H9 (cell line): ENCODE measurements around the gene GAB3. TPM values are rescaled to one million over a fixed set of nuclear protein-coding genes. Genes with fewer than 3 reads are reported as not detected.

ENCODE experiments used
- DNase-seq: peaks from one replicate; pipeline ENCODE4 v3.0.0-alpha.2; 2017
- H2AFZ ChIP-seq: one replicate; pipeline ENCODE4 v1.6.1; 2013; ENCODE audit warnings: mild to moderate bottlenecking, low read length, control low read depth, moderate library complexity
- H2AK5ac ChIP-seq: 2 replicates; pipeline ENCODE4 v1.6.1; 2013; ENCODE audit warnings: low read length, control low read depth, mixed read lengths; ENCODE audit not compliant: insufficient read length
- H2BK120ac ChIP-seq: one replicate; pipeline ENCODE4 v1.6.1; 2013; ENCODE audit warnings: low read depth, mild to moderate bottlenecking, low read length, control low read depth, inconsistent platforms; ENCODE audit not compliant: poor library complexity, severe bottlenecking
- H2BK12ac ChIP-seq: 2 replicates; pipeline ENCODE4 v1.6.1; 2013; ENCODE audit warnings: low read length, control low read depth, mixed read lengths, low read depth; ENCODE audit not compliant: insufficient read length
- H2BK15ac ChIP-seq: 2 replicates; pipeline ENCODE4 v1.6.1; 2013; ENCODE audit warnings: low read depth, low read length, control low read depth
- H2BK20ac ChIP-seq: one replicate; pipeline ENCODE4 v1.6.1; 2013; ENCODE audit warnings: low read depth, mild to moderate bottlenecking, low read length, control low read depth, inconsistent platforms; ENCODE audit not compliant: poor library complexity, severe bottlenecking
- H2BK5ac ChIP-seq: 2 replicates; pipeline ENCODE4 v1.6.1; 2013; ENCODE audit warnings: low read length, control low read depth, mixed read lengths; ENCODE audit not compliant: insufficient read length
- H3K14ac ChIP-seq: 2 replicates; pipeline ENCODE4 v1.6.1; 2013; ENCODE audit warnings: low read length, control low read depth; ENCODE audit not compliant: insufficient read depth
- H3K18ac ChIP-seq: 2 replicates; pipeline ENCODE4 v1.6.1; 2013; ENCODE audit warnings: low read depth, mild to moderate bottlenecking, mixed read lengths, low read length, control low read depth; ENCODE audit not compliant: insufficient read length
- H3K23ac ChIP-seq: 2 replicates; pipeline ENCODE4 v1.6.1; 2013; ENCODE audit warnings: low read length, control low read depth, mixed read lengths, low read depth; ENCODE audit not compliant: insufficient read length
- H3K23me2 ChIP-seq: 2 replicates; pipeline ENCODE4 v1.6.1; 2013; ENCODE audit warnings: low read depth, mild to moderate bottlenecking, mixed read lengths, low read length, control low read depth; ENCODE audit not compliant: insufficient read length, poor library complexity, severe bottlenecking
- H3K27ac ChIP-seq: 2 replicates; pipeline ENCODE4 v1.5.1; 2013; ENCODE audit warnings: low read length, control low read depth, mixed read lengths, low read depth; ENCODE audit not compliant: insufficient read length
- H3K27me3 ChIP-seq: 2 replicates; pipeline ENCODE4 v1.6.1; 2013; ENCODE audit warnings: low read length, control low read depth, inconsistent platforms; ENCODE audit not compliant: insufficient read depth
- H3K4ac ChIP-seq: 2 replicates; pipeline ENCODE4 v1.6.1; 2013; ENCODE audit warnings: low read depth, mild to moderate bottlenecking, control low read depth, inconsistent platforms, low read length, moderate library complexity
- H3K4me1 ChIP-seq: 2 replicates; pipeline ENCODE4 v1.6.1; 2013; ENCODE audit warnings: low read length, control low read depth, inconsistent platforms; ENCODE audit not compliant: insufficient read depth
- H3K4me2 ChIP-seq: 2 replicates; pipeline ENCODE4 v1.6.1; 2013; ENCODE audit warnings: low read length, control low read depth, mixed read lengths; ENCODE audit not compliant: insufficient read length, insufficient read depth
- H3K56ac ChIP-seq: 2 replicates; pipeline ENCODE4 v1.6.1; 2013; ENCODE audit warnings: low read depth, mild to moderate bottlenecking, mixed read lengths, low read length, control low read depth; ENCODE audit not compliant: insufficient read length
- H3K79me1 ChIP-seq: 2 replicates; pipeline ENCODE4 v1.6.1; 2013; ENCODE audit warnings: low read depth, mild to moderate bottlenecking, moderate library complexity, low read length, control low read depth, inconsistent platforms; ENCODE audit not compliant: insufficient read depth, poor library complexity, severe bottlenecking
- H3K79me2 ChIP-seq: 2 replicates; pipeline ENCODE4 v1.6.1; 2013; ENCODE audit warnings: low read length, control low read depth, inconsistent platforms; ENCODE audit not compliant: insufficient read depth
- H3K9ac ChIP-seq: 2 replicates; pipeline ENCODE4 v1.6.1; 2013; ENCODE audit warnings: low read length, control low read depth, mixed read lengths; ENCODE audit not compliant: insufficient read length; ENCODE audit errors: extremely low read depth
- H3K9me3 ChIP-seq: one replicate; pipeline ENCODE4 v1.6.1; 2013; ENCODE audit warnings: low read depth, low read length, inconsistent platforms; ENCODE audit not compliant: control insufficient read depth
- H3T11ph ChIP-seq: one replicate; pipeline ENCODE4 v1.6.1; 2013; ENCODE audit warnings: mild to moderate bottlenecking, low read length, control low read depth, inconsistent platforms
- H4K20me1 ChIP-seq: one replicate; pipeline ENCODE4 v1.6.1; 2013; ENCODE audit not compliant: control insufficient read depth, insufficient read length, insufficient read depth
- H4K5ac ChIP-seq: 2 replicates; pipeline ENCODE4 v1.6.1; 2013; ENCODE audit warnings: low read depth, mild to moderate bottlenecking, mixed read lengths, low read length, control low read depth; ENCODE audit not compliant: insufficient read length
- H4K8ac ChIP-seq: replicated peaks from 2 replicates; pipeline ENCODE4 v1.6.1; 2013; ENCODE audit warnings: low read length, control low read depth, mixed read lengths, low read depth; ENCODE audit not compliant: insufficient read length
- H4K91ac ChIP-seq: 2 replicates; pipeline ENCODE4 v1.6.1; 2013; ENCODE audit warnings: low read depth, mild to moderate bottlenecking, moderate library complexity, mixed read lengths, low read length, control low read depth; ENCODE audit not compliant: insufficient read length
- H3K27ac Mint-ChIP-seq, 3 experiments: 2 replicates in 2 of 3; 3 replicates in 1 of 3; pipeline ENCODE4 v1.8.0; 2020 to 2021; ENCODE audit warnings: mixed read lengths in 3 of 3, mild to moderate bottlenecking in 1 of 3, moderate library complexity in 1 of 3
- H3K27me3 Mint-ChIP-seq: 2 replicates; pipeline ENCODE4 v1.8.0; 2021; ENCODE audit warnings: low read depth, mild to moderate bottlenecking, moderate library complexity, mixed read lengths
- H3K36me3 Mint-ChIP-seq, 3 experiments: 2 replicates in 2 of 3; 3 replicates in 1 of 3; pipeline ENCODE4 v1.8.0; 2020 to 2021; ENCODE audit warnings: low read depth in 3 of 3, mixed read lengths in 3 of 3; ENCODE audit not compliant: insufficient read depth in 1 of 3
- H3K4me1 Mint-ChIP-seq, 2 experiments: 2 replicates each; pipeline ENCODE4 v1.8.0; 2020; ENCODE audit warnings: mixed read lengths in 2 of 2
- H3K4me3 Mint-ChIP-seq, 2 experiments: 2 replicates in 1 of 2; 3 replicates in 1 of 2; pipeline ENCODE4 v1.8.0; 2020 to 2021; ENCODE audit warnings: mild to moderate bottlenecking in 2 of 2, mixed read lengths in 2 of 2, moderate library complexity in 1 of 2
- H3K9me3 Mint-ChIP-seq, 2 experiments: 2 replicates in 1 of 2; 3 replicates in 1 of 2; pipeline ENCODE4 v1.8.0; 2020; ENCODE audit warnings: mild to moderate bottlenecking in 2 of 2, mixed read lengths in 2 of 2, moderate library complexity in 1 of 2
- WGBS: extraction: QIAGEN DNeasy Blood & Tissue Kit; methylation state at CpG from one replicate; pipeline ENCODE4 v1.1.7; 2013; ENCODE audit warnings: missing lambda C conversion rate, low lambda C conversion rate, mixed read lengths; ENCODE audit not compliant: insufficient read length; ENCODE audit errors: extremely low coverage; 5-methylcytosine and 5-hydroxymethylcytosine counted together
- total RNA-seq: library from RNA; stranded (reverse); gene quantifications from 2 replicates; pipeline ENCODE4 v1.2.1, GENCODE V29; 2021
- TF ChIP-seq, protein P1 (sequence below): fragments of 200-600 bp; sonication (generic); conservative IDR thresholded peaks from 3 replicates; pipeline ENCODE4 v1.8.0; 2021; ENCODE audit warnings: antibody characterized with exemption, mild to moderate bottlenecking

Gene GAB3
- total RNA-seq, 1 experiment from 2014 or later = 0.46 TPM

DNA sequence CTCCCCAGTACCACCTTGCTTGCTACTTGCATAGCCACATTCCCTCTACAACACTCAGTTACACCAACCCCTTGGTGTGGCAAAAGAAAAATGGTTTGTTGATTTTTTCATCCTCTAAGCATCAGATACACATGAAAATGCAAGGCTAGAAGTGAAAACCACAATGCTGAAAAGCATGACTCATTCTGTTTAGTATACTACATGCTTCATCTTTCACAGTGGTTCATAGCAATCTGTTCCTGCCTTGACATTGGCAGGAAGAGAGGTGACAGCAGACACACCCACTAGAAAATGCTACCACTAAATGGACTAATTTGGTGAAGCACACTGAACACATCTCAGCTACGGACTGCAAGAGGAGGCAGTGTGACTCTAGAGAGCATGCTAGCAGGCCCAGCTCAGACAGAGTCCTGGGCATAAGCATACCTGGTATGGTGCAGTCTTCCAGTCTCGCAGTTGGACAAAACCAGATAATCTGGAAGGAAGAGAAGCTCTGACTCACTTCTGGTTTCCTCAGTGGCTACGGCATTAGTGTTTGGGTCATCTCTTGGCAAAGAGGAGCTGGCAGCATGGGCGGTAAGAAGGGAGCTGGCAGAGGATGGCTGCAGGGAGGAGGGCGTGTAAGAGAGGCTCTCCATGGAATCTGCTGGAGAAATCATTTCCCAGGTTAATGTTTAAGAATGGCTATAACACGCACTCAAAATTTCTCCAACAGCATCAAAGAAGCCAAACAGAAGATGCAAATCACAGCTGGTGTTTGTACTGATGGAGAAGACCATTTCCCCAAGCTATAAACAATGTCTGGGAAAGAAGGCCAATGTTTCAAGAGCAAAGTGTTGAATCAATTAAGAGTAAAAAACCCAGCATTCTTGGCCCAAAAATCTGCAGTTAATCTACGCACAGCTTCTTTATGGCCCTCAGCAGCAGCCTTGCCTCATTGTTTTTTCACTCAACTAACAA, 37.8 kb downstream of the GAB3 start:
- H2BK15ac ChIP-seq = no peak overlapping the region
- no peak overlapping the region for H2BK5ac ChIP-seq
- H3K4me1 ChIP-seq = no peaks in the 10 kb centered on the region
- H3K79me2 ChIP-seq = no peaks in the 10 kb centered on the region
- H2AFZ ChIP-seq = no peak overlapping the region
- H2BK120ac ChIP-seq = no peak overlapping the region
- no peak overlapping the region for H3K27ac ChIP-seq
- no peaks in the 10 kb centered on the region for H4K20me1 ChIP-seq
- H4K5ac ChIP-seq = no peak overlapping the region
- H3K4ac ChIP-seq = no peak overlapping the region
- H3K79me1 ChIP-seq = no peaks in the 10 kb centered on the region
- H3K56ac ChIP-seq = no peak overlapping the region
- H3K23ac ChIP-seq = no peak overlapping the region
- Mint-ChIP-seq H3K9me3 (peaks cover 63 to 67% of the 10 kb centered on the region in 2 experiments), H3K27ac (no peak overlapping the region), H3K4me3 (no peak overlapping the region), H3K4me1 (peaks cover 0 to 5% of the 10 kb centered on the region in 2 experiments; a peak in 1 of 4 replicates), H3K36me3 (peaks cover 0 to 5% (median 0%) of the 10 kb centered on the region in 3 experiments; a peak in 1 of 7 replicates), H3K27me3 (no peaks in the 10 kb centered on the region)
- no peak overlapping the region for H3K9ac ChIP-seq
- H4K91ac ChIP-seq = no peak overlapping the region
- no peak for DNase-seq
- no peak overlapping the region for H2BK12ac ChIP-seq
- H3K9me3 ChIP-seq = peaks cover 34% of the 10 kb centered on the region
- no peak overlapping the region for H4K8ac ChIP-seq
- no peaks in the 10 kb centered on the region for H3K23me2 ChIP-seq
- H3K14ac ChIP-seq = no peak overlapping the region
- no peak overlapping the region for H3K18ac ChIP-seq
- no peak overlapping the region for H2AK5ac ChIP-seq
- H3K4me2 ChIP-seq = no peak overlapping the region
- WGBS = no CpG with 5 or more reads among the region's 7 CpGs
- TF ChIP-seq, protein P1, sequence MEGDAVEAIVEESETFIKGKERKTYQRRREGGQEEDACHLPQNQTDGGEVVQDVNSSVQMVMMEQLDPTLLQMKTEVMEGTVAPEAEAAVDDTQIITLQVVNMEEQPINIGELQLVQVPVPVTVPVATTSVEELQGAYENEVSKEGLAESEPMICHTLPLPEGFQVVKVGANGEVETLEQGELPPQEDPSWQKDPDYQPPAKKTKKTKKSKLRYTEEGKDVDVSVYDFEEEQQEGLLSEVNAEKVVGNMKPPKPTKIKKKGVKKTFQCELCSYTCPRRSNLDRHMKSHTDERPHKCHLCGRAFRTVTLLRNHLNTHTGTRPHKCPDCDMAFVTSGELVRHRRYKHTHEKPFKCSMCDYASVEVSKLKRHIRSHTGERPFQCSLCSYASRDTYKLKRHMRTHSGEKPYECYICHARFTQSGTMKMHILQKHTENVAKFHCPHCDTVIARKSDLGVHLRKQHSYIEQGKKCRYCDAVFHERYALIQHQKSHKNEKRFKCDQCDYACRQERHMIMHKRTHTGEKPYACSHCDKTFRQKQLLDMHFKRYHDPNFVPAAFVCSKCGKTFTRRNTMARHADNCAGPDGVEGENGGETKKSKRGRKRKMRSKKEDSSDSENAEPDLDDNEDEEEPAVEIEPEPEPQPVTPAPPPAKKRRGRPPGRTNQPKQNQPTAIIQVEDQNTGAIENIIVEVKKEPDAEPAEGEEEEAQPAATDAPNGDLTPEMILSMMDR = no peak
- no peaks in the 10 kb centered on the region for H3K27me3 ChIP-seq
- H3T11ph ChIP-seq = no peak overlapping the region
- H2BK20ac ChIP-seq = no peak overlapping the region
